Hematopoietic multipotent progenitor cell treated with erythropoietin and hydrocortisone succinate and interleukin-3 and kit ligand, for 17 days (in vitro differentiated cells): Measurements from ENCODE around the gene COG8.

Experiments
- DNase-seq: peaks from one replicate; pipeline ENCODE4 v3.0.0-alpha.2; 2015; ENCODE audit warnings: low spot score

Gene COG8

DNA sequence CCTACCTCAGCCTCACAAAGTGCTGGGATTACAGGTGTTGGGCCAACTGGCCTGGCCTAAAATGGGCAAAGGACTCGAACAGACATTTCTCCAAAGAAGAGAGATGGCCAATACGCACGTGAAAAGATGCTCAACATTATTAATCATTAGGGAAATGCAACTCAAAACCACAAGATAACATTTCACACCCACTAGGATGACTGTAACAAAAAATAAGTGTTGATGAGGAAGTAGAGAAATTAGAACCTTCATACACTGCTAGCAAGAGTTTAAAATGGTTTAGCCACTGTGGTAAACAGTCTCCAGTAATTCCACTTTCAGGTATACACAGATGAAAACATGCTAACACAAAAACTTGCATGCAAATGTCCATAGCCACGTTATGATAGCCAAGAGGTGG, 6.6 kb upstream of the COG8 start:
- no peak for DNase-seq

DNA sequence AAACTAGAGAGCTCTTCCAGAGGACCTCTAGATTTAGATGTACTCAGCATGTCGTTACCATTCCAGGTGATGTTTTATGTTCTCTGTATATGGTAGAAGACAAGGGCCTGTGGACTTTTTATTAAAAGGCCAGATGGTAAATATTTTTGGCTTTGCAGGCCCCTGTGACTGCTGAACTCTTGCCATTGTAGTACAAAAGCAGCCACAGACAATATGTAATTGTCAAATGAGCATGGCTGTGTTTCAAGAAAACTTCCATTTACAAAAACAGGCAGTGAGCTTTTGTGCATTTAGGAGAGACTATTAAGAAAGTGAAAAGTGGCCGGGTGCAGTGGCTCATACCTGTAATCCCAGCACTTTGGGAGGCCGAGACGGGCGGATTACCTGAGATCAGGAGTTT, 4.8 kb upstream of the COG8 start:
- no peak for DNase-seq

DNA sequence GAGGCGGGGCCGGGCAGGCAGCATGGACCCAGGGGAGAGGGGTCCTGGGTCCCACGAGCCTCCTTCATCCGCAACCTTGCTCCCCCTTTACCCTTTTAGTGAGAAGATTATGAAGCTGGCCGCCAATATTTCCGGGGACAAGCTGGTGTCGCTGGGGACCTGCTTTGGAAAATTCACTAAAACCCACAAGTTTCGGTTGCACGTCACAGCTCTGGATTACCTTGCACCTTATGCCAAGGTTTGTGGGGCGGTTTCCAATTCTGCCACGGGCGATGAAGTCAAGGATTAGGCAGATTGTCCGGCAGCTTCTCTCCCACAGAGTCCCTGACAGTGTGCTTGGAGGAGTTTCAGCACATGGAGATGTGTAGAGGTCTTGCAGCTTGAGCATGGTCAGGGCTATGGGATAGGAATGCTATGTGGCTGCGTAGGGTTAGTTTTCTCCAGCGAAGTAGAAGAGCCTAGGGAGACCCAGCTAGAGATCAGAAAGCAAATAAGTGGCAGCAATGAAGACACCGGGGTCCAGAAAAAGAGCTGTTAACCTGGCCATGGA, 806 bp upstream of the COG8 start:
- DNase-seq: peak; percentile 38

DNA sequence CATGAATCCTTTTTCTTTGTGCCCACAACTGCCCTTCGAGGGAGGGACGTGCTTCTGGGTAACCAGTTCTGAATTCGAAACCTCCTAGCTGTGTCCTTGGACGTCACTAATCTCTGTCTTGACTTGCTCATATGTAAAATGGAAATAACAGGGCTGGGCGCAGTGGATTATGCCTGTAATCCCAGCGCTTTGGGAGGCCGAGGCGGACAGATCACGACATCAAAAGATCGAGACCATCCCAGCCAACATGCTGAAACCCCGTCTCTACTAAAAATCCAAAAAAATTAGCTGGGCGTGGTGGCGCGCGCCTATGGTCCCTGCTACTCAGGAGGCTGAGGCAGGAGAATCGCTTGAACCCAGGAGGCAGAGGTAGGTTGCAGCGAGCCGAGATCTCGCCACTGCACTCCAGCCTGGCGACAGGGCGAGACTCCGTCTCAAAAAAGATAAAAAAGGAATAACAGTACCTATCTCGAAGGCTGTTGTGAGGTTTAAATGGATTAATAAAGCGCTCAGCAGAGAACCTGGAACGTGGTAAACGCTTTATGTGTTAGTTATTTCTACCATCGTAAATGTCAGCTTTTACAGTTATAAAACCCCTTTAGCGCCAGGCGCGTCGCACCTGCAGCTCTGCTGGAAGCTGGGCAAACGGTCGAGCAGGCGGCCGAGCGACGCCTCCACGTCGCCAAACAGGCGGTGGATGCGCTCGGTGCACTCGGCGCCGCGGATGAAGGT, 641 bp downstream of the COG8 start:
- no peak for DNase-seq

DNA sequence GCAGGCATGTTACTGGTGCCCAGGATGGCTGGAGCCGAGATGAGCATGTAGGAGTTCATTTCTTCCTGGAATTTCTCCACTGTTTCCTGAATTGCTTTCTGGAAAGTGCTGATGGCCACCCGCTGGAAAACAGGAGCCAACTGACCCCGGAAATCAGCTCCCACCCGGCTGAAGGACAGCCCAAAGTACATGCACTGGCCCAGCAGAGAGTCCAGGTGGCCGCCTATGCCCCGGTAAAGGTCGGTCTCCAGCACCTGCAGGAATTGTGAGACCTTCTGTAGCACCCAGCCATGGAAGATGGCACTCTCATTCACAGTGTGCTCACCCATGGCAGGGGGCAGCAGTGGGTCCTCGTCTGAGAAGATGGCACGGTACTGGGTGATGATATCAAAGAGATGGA, 4.7 kb downstream of the COG8 start:
- DNase-seq: no peak

DNA sequence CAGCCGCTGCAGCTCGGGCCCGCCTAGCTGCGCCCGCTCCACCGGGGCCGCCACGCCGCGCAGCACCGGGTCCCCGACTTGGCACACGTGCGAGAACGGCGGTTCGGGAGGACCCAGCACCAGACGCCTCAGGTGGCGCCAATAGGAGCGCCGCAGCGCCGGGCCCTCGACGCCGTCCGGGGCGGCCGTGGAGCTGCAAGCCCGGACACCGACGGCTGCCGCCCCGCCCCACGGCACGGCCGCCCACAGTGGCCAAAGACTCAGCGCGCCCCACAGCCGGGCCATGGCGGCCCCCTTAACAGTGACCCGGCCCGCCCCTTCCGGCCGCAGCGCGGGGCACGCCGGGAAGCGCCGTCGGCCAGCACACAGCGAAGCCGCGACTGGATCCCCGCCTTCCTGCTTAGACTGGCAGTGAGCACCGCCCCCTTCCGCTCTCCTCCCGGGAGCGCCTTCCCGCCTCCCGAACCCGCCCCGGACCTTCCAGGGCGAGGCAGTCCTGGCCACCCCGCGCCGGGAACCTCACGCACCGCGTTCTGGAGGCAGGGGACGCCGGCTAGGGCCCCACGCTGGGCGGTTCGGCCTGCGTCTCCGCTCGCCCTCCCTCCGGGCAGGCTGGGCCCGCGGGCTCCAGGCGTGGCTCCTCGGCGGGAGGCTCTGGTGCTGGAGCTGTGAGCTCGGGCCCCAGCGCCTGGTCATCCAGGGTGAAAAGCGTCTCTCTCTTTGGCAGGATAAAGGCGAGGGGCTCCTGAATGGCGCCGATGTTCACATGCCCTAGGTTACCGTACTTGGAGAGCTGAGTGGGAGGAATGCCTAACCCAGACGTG, 8.9 kb downstream of the COG8 start, which contains the start of gene PDF:
Gene PDF (minus strand): TSS at position 303 of the 824 bp plus-strand sequence. CDS start 18 bp downstream, at position 285.
- peak; percentile 89 for DNase-seq

DNA sequence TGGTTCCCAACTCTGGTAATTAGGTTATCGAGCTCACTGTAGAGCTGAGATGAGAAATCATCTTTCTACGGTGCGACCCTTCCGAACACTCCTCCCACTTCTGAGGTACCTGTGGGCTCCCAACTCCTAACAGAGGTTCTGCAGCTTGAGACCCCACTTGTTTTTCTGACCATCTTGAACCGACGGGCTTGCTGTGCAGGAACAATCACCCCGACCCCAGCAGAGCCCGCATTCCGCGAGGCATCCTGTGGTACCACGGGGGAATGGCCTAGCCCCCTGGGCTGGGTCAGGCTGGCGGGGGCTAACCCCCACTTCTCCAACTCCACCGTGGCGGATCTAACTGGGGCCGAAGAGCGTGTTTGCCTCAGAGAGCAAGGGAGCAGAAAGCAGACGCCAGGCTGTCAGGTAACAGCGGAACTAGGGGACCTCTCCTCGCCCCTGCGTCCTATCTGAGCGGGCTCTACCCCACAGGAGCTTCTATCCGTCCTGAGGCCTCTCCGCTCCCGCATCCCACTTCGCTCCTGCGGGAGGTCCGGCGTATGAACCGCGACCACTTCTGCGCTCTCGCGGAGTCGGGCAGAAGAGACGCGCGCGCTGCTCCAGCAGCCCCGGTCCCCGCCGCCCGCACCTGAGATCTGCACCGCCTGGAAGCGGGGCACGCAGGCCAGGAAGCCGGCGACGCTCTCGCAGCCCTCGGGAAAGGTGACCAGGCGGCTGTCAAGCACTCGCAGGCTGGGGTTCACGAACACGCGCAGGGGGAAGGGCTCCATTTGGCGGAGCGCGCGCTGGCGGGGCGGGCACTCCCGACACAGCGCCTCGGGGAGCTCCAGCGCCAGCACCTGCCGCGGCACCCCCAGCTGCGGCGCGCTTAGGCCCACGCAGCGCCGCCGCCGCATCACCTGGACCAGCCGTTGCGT, 9.7 kb downstream of the COG8 start:
- DNase-seq: no peak

DNA sequence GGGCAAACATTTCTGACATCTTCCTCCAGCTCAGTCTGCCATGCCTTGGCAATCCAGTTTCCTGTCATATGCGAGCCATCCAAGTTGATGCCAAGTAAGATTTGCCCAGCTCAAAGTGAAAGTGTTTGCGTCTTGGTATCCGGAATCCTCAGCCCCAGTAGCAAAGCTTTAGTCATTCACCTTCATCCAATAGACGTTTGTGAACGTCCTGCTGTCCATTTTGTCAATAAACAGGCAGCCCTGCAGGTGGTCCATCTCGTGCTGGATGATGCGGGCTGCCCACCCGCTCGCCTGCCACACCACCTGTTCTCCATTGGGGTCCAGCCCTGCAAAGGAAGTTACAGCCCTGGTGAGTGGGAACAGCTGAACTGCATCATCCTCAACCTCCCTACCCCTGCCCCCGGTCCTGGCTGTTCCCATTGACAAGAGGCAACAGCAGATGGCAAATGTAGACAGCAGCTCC, 10.5 kb downstream of the COG8 start:
- DNase-seq: no peak

DNA sequence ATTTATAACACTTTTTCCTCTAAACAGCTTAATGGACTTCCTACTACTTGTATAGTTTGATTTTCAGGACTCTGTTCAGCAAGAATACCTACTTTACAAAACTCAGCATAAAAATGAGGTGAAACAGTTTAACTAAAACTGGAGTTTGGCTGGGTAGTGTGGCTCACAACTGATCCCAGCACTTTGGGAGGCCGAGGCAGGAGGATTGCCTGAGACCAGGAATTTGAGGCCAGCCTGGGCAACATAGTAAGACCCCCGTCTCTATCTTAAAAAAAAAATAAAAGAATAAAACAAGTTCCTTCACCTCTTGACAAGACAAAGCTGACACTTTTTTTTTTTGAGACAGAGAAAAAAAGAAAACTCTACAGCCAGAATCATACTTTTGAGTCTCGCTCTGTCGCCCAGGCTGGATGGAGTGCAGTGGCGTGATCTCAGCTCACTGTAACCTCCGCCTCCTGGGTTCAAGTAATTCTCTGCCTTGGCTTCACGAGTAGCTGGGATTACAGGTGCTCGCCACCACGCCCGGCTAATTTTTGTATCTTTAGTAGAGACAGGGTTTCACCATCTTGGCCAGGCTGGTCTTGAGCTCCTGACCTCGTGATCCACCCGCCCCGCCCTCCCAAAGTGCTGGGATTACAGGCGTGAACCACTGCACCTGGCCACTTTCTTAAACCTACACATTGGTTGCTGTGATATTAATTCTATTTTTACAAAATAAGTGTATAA, 11.6 kb downstream of the COG8 start:
- no peak for DNase-seq

DNA sequence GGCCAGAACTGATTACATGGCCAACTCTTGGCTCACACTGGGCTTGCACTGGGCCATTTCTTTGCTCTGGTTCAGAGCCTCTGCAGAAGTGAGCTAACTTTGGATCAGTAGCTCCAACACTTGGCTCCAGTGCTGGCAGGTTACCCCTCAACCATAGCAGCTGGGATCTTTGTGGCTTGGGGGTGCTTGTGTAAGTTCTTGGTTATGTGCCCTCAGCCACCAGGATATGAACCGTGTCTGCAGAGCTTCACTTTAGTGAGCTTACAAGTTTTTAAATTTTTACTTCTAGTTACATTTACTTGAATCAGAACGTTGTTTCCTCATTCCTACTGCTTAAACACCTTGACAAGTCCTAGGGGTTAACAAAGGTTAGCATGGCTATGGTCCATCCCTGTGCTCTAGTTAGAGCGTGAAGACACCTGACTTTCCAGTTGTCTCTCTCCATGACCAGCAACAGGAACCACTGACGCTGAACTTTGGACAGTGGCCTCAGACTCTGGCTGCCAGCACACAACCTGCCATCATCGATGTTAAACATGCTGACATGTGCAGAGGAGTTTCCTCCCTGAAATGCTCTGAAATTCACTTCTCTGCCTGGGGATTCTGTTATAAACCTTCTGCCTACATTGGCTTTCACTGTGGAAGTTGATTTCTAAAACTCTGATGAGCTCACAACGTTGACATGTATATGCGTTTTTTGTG, 13.0 kb downstream of the COG8 start:
- DNase-seq: no peak

DNA sequence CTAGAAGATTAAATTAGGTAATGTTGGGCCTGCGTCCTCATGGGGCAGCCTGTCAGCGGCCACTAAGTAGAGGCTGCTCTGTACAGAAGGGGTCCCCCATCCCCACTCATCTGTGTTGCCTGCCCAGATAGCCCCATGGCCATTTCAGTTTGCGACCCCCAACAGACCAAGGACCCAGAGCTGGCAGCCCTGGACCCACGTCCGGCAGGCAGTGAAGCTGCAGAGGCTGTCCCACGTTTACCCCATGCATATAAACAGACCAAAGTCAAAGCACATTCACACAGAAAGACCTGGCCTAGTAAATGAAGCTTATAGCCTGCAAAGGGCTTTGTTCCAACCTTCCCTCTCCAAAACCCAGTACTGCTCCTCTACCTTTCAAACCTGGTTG, 13.6 kb downstream of the COG8 start:
- DNase-seq: no peak

DNA sequence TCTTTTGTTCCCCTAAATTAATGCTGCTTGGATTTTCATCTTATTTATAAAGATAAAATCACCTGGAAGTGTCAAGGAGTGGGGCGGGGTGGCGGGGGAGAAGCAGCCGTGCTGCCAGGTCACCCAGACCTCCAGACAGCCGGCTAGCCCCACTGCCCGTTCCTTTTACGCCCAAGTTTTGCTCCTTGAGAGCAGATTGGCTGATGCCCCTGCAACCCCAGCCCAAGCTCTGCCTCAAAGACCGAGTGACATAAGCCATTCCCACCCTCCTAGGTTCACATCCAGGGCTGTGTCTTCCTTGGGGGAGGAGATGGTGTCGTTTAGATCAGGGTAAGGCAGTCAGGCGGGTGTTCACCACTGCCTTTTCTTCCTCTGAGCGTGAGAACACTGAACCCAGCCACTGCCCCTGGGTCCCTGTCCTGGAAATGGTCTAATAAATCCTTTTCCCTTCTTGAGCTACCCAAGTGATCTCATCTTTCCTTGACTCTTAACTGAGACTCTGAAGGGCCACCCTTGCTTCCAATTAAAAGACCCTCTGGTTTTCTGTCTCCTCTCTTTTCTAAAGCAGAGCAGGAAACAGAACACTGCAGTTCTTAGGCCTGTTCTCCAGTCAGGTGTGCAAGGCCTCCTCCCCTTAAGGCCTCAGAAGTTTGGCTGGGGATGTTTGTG, 14.6 kb downstream of the COG8 start:
- no peak for DNase-seq

DNA sequence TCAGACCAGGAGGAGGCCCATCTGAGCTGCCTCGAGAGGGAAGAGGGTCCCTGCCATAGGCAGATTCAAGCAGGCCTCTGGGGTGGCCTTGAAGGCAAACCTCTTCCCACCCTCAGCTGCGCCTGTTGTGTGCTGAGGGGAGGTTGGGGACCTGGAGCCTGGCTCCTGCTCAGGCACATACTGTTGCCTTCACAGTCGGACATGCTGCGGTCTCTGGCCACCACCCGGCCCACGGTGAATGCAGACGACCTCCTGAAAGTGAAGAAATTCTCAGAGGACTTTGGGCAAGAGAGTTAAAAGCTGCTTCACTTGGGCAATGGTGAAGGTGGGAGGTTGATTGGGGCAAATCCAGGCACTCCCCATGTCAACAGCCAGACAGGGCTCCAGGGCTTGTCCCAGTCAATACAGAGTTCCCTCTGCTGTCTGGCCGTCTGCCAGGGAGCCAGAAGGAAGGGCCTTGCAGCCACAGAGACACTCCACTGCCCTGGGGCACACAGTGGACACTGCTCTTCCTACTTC, 15.3 kb downstream of the COG8 start:
- no peak for DNase-seq

DNA sequence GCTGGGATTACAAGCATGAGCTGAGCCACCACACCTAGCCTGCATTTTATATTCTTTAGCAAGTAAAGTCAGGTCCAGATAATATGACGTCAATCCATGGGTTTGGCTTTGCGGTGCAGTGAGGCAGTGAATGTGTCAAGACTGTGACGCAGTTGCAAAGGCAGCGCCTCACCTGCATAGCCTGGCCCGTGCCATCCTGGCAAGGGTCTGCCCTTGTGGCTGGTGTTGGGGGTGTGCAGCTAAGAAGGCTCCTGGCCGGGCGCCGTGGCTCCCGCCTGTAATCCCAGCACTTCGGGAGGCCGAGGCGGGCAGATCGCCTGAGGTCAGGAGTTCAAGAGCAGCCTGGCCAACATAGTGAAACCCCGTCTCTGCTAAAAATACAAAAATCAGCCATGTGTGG, 15.9 kb downstream of the COG8 start:
- no peak for DNase-seq

DNA sequence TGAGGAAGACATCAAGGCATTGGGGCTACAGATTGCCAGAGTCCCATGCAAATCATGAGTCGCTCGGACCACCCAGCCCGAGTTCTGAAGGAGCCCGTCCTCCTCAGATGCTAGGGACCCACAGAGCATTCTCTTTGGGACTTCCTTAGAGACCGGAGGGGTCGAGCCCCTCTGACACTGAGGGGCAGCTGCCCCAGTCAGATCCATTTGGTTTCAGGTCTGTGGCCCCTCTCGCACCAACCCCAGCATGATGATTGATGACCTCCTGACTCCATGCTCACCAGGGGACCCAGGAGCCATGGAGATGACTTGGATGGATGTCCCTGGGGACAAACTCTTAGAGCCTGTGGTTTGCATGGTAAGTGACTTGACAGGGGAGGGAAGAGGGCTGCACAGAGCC, 17.0 kb downstream of the COG8 start:
- DNase-seq: no peak

DNA sequence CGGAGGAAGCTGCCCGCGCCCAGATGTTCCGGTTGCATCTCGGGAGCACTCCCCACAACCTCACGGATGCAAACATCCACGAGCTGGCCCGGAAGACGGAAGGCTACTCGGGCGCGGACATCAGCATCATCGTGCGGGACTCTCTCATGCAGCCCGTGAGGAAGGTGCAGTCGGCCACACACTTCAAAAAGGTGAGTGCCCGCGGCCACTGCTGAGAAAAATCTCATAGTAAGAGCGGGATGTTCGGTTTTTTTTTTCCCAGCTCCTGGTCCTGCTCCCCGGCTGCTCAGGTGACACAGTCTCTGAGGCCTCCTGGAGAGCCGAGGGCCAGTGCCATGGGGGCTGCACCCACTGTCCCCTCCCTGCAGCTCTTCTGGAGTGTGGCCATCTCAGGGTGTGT, 18.3 kb downstream of the COG8 start:
- no peak for DNase-seq

DNA sequence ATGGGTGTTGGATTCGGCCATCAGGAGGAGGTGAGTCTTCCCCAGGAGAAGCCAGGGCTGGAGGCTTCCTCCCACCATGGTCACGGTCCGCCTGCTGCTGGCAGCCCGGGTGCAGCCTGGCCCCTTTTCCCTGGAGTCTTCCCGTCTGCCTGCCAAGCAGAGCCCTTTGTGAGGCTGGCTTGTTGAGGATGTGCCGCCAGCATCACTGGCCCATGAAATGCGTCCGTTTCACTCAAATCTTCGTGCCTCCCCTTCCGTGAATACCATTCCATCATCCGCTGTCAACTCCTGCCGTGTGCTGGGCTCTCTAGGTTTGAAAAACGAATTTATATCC, 18.7 kb downstream of the COG8 start:
- no peak for DNase-seq

DNA sequence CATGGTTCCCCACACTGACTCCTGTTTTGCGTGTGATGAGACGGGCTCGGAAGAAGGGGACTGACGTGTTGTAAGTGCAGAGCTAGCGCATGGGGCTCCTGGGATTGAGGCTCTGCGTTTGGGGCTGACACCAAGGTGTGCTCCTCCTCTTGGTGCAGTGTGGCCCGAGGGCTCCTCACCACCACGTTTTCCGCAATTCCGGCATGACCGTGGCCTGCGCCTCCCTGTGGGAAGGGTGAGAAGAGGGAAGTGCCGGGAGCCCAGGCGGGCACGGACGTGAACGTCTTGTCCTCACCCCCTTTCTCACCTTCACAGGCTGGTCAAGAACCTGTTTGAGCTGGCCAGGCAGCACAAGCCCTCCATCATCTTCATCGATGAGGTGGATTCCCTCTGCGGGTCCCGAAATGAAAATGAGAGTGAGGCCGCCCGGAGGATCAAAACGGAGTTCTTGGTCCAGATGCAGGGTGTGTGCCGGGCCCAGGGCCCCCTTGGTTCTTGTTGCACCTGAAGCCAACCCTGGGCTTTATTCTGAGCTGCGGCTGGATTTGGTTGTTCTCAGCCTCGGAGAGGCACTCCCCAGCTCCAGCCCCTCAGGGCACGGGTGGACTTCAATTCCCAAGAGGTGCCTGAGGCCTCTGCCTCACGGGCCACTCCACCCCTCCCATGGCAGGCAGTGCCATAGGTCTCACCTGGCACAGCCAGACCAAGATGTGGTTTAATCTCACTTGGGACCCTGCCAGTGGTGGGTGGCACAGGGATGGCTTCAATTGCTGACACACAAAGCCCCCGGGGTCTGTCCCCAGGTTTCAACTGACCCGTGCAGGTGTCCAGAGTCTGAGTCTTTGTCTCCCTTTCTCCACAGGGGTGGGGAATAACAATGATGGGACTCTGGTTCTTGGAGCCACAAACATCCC, 19.3 kb downstream of the COG8 start:
- no peak for DNase-seq

DNA sequence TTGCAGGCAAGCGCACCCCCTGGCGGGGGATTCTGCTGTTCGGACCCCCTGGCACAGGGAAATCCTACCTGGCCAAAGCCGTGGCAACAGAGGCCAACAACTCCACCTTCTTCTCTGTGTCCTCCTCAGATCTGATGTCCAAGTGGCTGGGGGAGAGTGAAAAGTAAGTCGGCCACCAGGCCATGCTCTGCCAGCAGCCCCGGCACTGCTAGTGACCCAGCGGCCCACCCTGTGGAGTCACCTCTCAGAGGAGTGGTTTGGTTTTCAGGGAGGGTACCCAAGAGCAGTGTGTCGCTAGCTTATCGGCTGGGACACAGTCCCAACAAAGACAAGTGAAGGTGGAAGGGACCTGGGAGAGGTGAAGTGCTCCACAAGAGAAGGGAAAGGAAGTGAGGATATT, 20.0 kb downstream of the COG8 start:
- DNase-seq: no peak
